Measurements from ENCODE around the gene NXF2.
"Not testable (repeated sequence)": the region's sequence is repeated elsewhere in the genome, so short reads cannot be mapped to it uniquely, and the experiment has no call there.

NXF2 gene

DNA sequence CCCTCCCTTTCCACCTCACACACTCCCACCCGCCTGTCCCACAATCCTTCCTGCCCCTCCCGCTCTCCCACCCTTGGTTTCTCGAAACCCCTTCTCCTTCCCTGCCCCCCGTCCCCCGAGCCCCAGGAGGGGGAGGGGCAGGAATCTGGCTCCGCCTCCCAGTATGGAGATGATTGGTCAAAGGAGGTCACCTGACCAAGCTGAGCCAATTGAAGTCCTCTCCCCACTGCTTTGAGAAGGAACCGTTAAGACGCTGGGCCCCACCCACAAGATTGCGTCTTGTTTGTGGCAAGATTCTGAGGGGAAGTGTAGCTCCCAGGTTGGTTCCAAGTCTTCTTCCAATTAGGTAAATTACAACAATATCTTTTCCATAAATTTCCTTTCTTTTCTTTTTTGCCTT, at the start of gene NXF2:
NXF2 (plus strand) TSS at position 275 of the 400 bp plus-strand sequence. CDS start 59,912 bp downstream, outside the sequence.
- DNase-seq (ENCODE audit: low read depth in 3 of 3): not testable (repeated sequence)

GRCh38 chrX:102207940-102208339, 39.0 kb upstream of the NXF2 start:
- DNase-seq (ENCODE audit: low read depth in 3 of 3): not testable (repeated sequence)

DNA sequence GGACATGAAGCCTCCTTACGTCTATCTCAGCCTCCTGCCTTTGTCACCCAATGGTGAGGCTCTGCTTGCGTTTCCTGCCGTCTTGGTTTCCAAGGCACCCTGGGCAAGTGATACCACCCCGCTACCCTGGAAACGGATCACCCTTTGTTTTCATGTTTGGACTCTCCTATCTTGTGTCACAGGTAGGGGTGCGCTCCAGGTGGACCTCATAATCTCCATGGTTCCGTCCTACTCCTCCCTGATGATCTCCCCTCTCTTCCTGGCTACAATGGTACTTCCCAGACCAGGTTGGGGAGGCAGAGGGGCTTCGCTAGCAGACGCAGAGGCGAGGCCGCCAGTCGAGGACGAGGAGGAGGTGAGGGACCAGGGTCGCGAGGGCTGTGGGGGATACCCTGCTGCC, 32.0 kb upstream of the NXF2 start, which contains the start of gene TCP11X1:
TCP11X1 (plus strand) TSS at position 316 of the 400 bp plus-strand sequence.
- not testable (repeated sequence) for DNase-seq (ENCODE audit: low read depth in 3 of 3)

GRCh38 chrX:102216497-102216896, 30.5 kb upstream of the NXF2 start:
- DNase-seq (ENCODE audit: low read depth in 3 of 3): not testable (repeated sequence)

GRCh38 chrX:102235678-102236077, 11.3 kb upstream of the NXF2 start:
- not testable (repeated sequence) for DNase-seq (ENCODE audit: low read depth in 3 of 3)

GRCh38 chrX:102240265-102240664, 6.7 kb upstream of the NXF2 start:
- not testable (repeated sequence) for DNase-seq (ENCODE audit: low read depth in 3 of 3)

DNA sequence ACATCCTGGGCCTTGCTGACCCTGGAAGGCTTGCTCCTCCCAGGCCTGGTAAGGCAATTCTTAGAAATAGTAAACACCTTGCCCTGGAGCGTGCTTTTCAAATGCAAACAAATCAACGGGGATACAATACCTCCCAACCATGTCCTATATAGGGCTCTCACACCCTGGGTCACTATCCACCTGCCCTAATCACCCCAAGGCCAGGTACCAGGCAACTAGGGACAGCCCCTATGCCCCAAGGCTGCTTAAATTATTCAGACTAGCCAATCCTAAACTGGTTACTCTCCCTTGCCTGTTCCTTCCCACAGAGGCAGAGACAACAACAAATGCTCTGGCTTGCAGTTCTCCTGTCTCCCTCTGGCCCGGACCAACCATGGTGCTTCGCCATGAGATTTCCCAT, 25.3 kb downstream of the NXF2 start:
- DNase-seq (ENCODE audit: low read depth in 3 of 3): not testable (repeated sequence)

DNA sequence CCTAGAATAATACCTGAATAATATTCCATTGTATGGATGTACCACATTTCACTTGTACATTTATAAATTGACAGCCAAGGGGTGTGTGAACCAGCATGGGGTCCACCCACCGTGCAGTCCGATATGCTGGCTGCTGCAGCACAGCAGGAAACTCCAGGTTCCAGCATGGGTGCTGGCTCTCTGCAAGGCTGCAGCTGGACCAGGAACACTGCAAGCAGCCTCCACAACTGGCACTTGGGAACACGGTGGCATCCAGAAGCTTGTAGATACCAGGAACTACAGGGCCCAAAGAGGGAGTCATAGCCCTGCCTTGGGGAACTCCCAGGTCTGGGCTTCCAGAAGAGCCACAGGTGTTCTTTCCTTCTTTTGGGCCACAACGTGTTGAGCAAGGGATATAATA, 91.2 kb downstream of the NXF2 start:
- no peak for DNase-seq (ENCODE audit: low read depth in 3 of 3)

DNA sequence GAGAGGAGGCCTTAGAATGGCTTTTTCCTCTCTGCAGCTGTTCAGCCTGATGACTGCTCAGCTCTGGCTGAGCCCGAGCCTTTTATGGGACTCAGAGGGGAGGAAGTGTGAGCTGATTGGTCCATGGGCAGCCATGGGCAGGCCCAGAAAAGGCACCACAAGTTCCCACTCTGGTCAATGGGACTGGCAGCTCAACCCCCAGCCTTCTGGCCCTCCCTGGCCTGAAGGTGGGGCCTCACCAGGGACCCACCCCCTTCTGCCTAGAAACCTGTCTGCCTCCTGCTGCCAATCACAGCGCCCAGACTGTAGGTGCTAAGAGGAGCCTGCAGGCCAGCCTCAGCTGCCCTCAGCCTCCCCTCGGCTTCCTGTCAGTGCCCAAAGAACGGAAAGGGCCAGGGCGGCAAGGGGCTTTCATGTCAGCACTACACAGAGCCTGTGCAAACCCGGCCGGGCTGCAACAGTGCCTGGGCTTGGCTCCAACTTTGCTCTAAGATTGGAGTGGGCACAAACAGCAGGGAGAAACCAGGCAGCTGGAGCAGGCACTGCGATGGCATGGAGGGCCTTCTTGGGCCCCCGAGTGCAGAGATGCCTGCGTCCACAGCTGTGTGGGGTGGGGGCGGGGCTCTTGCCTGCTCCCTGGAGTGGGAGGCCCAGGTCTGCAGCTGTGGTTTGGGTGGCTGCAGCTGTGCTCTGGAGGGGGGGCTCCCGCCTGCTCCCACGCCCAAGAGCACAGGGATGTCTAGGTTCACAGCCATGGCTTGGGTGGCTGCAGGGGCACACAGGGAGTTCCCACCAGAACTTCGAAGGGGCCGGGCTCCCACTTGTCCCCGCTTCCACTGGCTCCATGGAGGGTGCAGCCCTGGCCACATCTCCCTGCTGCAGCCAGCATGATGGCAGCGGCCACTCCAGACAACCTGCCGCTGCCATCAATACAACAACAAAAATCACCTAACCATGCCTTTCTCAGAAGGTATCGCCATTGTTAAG, 92.6 kb downstream of the NXF2 start:
- DNase-seq (ENCODE audit: low read depth in 3 of 3): peak in 1 of 3 experiments; percentile 4

DNA sequence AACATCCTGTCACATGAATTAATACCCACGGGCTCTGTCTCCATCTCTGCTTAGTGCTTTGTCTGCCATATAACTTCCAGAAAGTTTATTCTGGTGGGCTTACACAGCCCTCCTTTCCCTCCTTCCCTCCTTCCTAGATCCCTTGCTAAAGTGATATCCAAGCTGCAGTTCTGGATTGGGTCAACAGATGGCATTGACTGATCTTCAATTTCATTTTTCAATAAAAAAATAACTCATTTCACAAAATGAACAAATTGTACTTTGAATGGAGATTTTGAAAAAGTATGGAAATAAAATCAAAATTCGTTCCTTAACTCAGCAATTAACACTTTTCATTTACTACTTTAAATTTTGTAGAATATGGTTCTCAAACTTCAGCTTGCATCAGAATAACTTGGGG, 94.9 kb downstream of the NXF2 start:
- no peak for DNase-seq (ENCODE audit: low read depth in 3 of 3)

GRCh38 chrX:102345916-102346315, 98.9 kb downstream of the NXF2 start:
- peak; percentile 37 to 50 (median 45) for DNase-seq (ENCODE audit: low read depth in 3 of 3)

All from stimulated activated CD4-positive, alpha-beta T cell treated with anti-CD3 and anti-CD28 coated beads, TNF-alpha, amount 100 ng/mL, for 24 hours (primary cell).